Measurements from ENCODE around the gene GLP2R. TPM values are rescaled to one million over a fixed set of nuclear protein-coding genes. Genes with fewer than 3 reads are reported as not detected.

Gene GLP2R
- total RNA-seq, 1 donor = not detected

GRCh38 chr17:9872852-9873251, 47.1 kb downstream of the GLP2R start:
- no peaks in the 10 kb centered on the region for H3K9me3 ChIP-seq (ENCODE audit: low read depth, low read length)
- H3K79me2 ChIP-seq (ENCODE audit: insufficient read depth, low read length) = no peaks in the 10 kb centered on the region
- H3K4me2 ChIP-seq (ENCODE audit: insufficient read depth, low read length) = no peak overlapping the region
- H4K20me1 ChIP-seq (ENCODE audit: insufficient read depth, low read length) = no peaks in the 10 kb centered on the region
- H3K27ac ChIP-seq (ENCODE audit: low read depth, low read length) = no peak overlapping the region
- DNase-seq (ENCODE audit: insufficient read length, low spot score, missing footprints) = no peak
- no peak overlapping the region for H3K4me3 ChIP-seq (ENCODE audit: insufficient read depth, low read length)
- H3K36me3 ChIP-seq (ENCODE audit: insufficient read depth, low read length) = no peaks in the 10 kb centered on the region
- TF ChIP-seq CTCF (IDR thresholded peaks at IDR 0.05; ENCODE audit: extremely low read depth, low read depth, low read length) = no peak
- no peak overlapping the region for H2AFZ ChIP-seq (ENCODE audit: low read length)
- H3K4me1 ChIP-seq (ENCODE audit: insufficient read depth, low read length) = no peaks in the 10 kb centered on the region
- no peaks in the 10 kb centered on the region for H3K27me3 ChIP-seq (ENCODE audit: insufficient read depth, low read length)

- no peak overlapping the region for H3K27ac ChIP-seq (ENCODE audit: low read depth, low read length)
- no peaks in the 10 kb centered on the region for H3K36me3 ChIP-seq (ENCODE audit: insufficient read depth, low read length)
- no peaks in the 10 kb centered on the region for H3K27me3 ChIP-seq (ENCODE audit: insufficient read depth, low read length)
- H4K20me1 ChIP-seq (ENCODE audit: insufficient read depth, low read length) = no peaks in the 10 kb centered on the region
- H2AFZ ChIP-seq (ENCODE audit: low read length) = no peak overlapping the region
- H3K4me1 ChIP-seq (ENCODE audit: insufficient read depth, low read length) = no peaks in the 10 kb centered on the region
- no peaks in the 10 kb centered on the region for H3K79me2 ChIP-seq (ENCODE audit: insufficient read depth, low read length)
- no peak for TF ChIP-seq CTCF (IDR thresholded peaks at IDR 0.05; ENCODE audit: extremely low read depth, low read depth, low read length)
- no peak for DNase-seq (ENCODE audit: insufficient read length, low spot score, missing footprints)
- no peak overlapping the region for H3K4me3 ChIP-seq (ENCODE audit: insufficient read depth, low read length)
- H3K9me3 ChIP-seq (ENCODE audit: low read depth, low read length) = no peaks in the 10 kb centered on the region
- H3K4me2 ChIP-seq (ENCODE audit: insufficient read depth, low read length) = no peak overlapping the region
Measured at GRCh38 chr17:9874722-9875121, 49.0 kb downstream of the GLP2R start.

- H4K20me1 ChIP-seq (ENCODE audit: insufficient read depth, low read length) = no peaks in the 10 kb centered on the region
- no peak overlapping the region for H3K4me2 ChIP-seq (ENCODE audit: insufficient read depth, low read length)
- no peak for DNase-seq (ENCODE audit: insufficient read length, low spot score, missing footprints)
- no peak overlapping the region for H2AFZ ChIP-seq (ENCODE audit: low read length)
- H3K27ac ChIP-seq (ENCODE audit: low read depth, low read length) = no peak overlapping the region
- no peaks in the 10 kb centered on the region for H3K27me3 ChIP-seq (ENCODE audit: insufficient read depth, low read length)
- no peaks in the 10 kb centered on the region for H3K36me3 ChIP-seq (ENCODE audit: insufficient read depth, low read length)
- H3K79me2 ChIP-seq (ENCODE audit: insufficient read depth, low read length) = no peaks in the 10 kb centered on the region
- no peaks in the 10 kb centered on the region for H3K4me1 ChIP-seq (ENCODE audit: insufficient read depth, low read length)
- H3K9me3 ChIP-seq (ENCODE audit: low read depth, low read length) = no peaks in the 10 kb centered on the region
- TF ChIP-seq CTCF (IDR thresholded peaks at IDR 0.05; ENCODE audit: extremely low read depth, low read depth, low read length) = no peak
- H3K4me3 ChIP-seq (ENCODE audit: insufficient read depth, low read length) = no peak overlapping the region
Measured at GRCh38 chr17:9875441-9875840, 49.7 kb downstream of the GLP2R start.

- Histone ChIP-seq H3K36me3 (ENCODE audit: insufficient read depth, low read length) (no peaks in the 10 kb centered on the region), H3K4me1 (ENCODE audit: insufficient read depth, low read length) (no peaks in the 10 kb centered on the region), H3K9me3 (ENCODE audit: low read depth, low read length) (no peaks in the 10 kb centered on the region), H3K27ac (ENCODE audit: low read depth, low read length) (no peak overlapping the region), H3K79me2 (ENCODE audit: insufficient read depth, low read length) (no peaks in the 10 kb centered on the region), H3K27me3 (ENCODE audit: insufficient read depth, low read length) (no peaks in the 10 kb centered on the region), H3K4me3 (ENCODE audit: insufficient read depth, low read length) (no peak overlapping the region), H2AFZ (ENCODE audit: low read length) (no peak overlapping the region), H4K20me1 (ENCODE audit: insufficient read depth, low read length) (no peaks in the 10 kb centered on the region), H3K4me2 (ENCODE audit: insufficient read depth, low read length) (no peak overlapping the region)
- DNase-seq (ENCODE audit: insufficient read length, low spot score, missing footprints) = no peak
- no peak for TF ChIP-seq CTCF (IDR thresholded peaks at IDR 0.05; ENCODE audit: extremely low read depth, low read depth, low read length)
Measured at GRCh38 chr17:9878356-9878755, 52.6 kb downstream of the GLP2R start.

All from osteoblast (primary cell).